Measurements from ENCODE around the gene HIGD2A. TPM values are rescaled to one million over a fixed set of nuclear protein-coding genes. Genes with fewer than 3 reads are reported as not detected.

HIGD2A gene
- polyA plus RNA-seq (ENCODE audit: insufficient read length) = 203 TPM

GRCh38 chr5:176388444-176389134 is at the start of gene HIGD2A, which contains the start of gene NOP16:
HIGD2A (plus strand) TSS chr5:176388751; CDS start chr5:176388820, 69 bp downstream.
NOP16 (minus strand) TSS chr5:176388598; CDS start chr5:176388539, 59 bp downstream.
- DNase-seq = peak; percentile 98

DNA sequence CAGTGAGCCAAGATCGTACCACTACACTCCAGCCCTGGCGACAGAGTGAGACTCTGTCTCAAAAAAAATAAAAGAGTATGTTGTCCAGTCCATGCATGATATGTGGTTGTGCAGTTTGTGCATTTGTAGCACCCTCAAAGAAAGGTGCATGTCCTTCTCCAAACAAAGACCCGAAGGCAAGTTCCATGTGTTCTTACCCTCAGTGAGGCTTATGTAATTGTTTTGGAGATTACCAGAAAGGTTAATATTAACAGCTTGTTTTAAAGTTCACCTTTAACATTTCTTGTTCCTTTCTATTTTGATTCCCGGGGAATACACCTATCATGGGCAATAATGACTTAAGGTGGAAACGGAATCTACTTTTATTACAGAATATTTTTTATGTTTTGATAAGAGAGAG is 49.2 kb upstream of the HIGD2A start:
- DNase-seq = no peak

DNA sequence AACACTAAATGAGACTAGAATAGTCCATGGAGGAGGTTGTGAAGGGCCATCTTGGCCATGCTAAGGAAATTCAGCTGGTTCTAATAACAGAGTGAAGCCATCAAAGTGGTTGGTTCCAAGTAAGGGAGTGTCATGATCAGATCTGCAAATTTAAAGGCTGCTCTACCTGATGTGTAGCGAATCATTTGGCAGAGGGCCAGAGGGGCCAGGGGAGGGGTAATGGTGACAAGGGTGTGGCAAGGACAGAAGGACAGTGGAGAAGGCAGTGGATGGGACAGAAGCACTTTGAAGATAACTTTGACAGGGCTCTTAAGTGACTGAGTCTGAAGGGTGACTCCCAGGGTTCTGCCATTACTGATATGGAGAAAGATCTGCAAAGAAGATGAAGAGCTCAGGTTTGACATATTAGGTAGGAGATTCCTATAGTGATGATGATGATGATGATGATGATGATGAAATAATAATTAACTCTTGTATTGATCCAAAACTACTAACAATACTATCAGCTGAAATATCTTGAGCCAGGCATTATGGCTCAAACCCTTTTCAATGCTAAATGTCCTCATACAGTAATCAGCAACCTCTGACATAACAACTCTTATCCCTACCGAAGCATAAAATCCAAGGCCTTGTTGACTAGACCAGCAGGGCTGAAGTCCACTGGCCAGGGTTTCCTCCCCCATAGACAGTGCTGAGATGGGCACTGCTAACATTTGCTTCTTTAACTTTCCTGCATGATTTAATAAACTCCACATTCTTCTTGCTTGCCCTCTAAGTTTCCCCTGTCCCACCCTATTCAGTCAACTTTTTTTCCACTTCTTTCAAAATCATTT is 47.0 kb upstream of the HIGD2A start:
- DNase-seq = no peak

GRCh38 chr5:176342158-176342483 is 46.4 kb upstream of the HIGD2A start:
- no peak for DNase-seq

- DNase-seq = no peak
Measured at GRCh38 chr5:176342766-176343458, 45.6 kb upstream of the HIGD2A start.

DNA sequence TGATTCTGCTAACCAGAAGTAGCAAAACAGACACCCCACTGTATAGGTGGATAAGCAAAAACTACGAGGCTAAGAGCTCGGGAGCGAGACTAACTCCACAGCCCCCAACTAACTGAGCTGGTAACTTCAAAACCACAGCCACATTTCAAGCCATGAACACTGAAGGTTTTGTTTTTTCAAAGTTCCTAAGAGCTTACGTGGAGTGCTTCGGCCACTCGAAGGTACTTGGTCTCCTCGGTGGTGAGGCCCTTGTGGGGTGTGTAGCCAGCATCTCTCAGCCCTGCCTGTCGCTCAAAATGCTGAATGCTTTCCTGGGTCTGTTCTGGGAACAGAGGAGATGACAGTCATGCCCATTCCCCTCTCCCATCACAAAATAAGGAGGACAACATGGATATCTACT is 38.1 kb upstream of the HIGD2A start:
- no peak for DNase-seq

- DNase-seq = no peak
Measured at GRCh38 chr5:176352116-176352878, 36.3 kb upstream of the HIGD2A start.

- peak; percentile 17 for DNase-seq
Measured at GRCh38 chr5:176353533-176353932, 35.0 kb upstream of the HIGD2A start.

DNA sequence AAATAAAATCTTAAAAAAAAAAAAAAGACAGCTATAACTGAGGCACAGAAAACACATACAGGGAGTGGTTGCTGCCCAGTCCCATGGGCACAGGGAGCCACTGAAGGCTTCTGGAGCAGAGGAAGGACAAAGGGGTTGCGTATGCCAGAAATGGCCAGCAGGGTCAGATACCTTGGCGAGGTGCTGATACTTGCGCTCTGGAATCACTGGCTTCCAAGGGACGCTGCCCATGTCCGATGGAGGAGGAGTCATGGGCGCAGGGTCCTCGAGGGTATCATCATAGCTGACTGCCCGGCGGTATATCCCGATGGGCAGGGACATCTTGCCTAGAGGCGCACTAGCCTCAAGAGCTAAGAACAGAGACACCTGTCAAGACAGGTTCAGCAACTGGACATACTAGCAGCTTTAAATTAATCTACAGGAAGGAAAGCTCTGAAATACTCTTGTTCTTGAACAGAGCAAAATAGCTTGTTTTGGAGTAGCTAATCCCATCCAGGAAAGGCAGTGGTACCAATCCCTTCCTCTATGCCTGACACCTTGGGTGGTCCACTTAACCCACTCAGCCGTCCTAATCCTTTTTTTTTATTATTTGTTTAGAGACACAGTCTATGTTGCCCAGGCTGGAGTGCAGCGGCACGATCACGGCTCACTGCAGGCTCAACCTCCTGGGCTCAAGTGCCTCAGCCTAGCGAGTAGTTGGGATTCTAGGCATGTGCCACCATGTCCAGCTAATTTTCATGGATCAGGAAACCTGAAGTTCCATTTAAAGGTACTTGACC is 33.0 kb upstream of the HIGD2A start:
- DNase-seq = no peak

- no peak for DNase-seq
Measured at GRCh38 chr5:176356179-176356566, 32.4 kb upstream of the HIGD2A start.

DNA sequence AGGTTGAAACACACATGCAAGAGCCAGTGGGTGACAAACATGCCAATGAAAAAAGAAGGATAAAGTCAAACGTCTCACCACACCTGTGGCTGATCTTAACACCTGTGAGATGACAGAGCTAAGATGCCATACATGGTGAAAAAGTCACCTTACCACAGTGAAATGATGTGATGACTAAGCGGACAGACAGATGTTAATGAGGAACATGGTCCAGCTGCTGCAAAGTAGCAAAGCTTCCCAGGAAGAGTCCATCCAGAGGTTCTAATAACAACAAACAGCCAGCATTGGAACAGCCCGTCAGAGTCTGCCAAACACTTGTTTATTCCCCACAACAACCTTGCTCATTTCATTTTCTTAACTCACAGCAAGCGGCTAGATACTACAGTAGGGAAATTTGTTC is 28.9 kb upstream of the HIGD2A start:
- DNase-seq = no peak

DNA sequence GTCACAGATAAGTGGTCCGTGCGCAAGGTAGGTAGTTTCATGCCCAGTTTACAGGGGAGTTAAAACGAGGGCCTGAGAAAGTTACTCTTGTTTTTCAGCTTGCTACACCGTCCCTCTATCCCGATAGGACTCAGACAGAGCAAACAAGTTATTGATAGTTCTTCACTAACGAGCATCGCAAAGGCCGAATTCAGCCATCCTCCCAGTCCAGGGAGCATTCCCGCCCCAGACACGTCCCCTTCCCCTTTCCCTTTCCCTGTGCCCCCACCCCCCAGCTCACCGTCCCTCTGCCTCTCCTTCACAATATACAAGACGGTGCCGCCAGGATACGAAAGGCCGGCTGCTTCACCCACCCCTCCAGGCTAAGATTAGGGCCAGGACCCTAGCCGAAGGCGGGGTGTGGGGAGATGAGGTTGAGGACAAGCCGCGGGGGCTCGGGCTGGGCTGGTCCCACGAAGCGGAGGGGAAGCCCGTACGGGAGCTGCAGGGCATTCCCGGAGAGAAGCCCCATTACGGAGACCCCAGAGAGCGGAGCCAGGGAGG is 27.6 kb upstream of the HIGD2A start:
- DNase-seq = peak; percentile 23

- DNase-seq = peak; percentile 93
Measured at GRCh38 chr5:176361437-176362232, 26.9 kb upstream of the HIGD2A start, which contains the start of gene KIAA1191. KIAA1191 (minus strand) TSS chr5:176361764; CDS start chr5:176359508, 2,256 bp downstream.

GRCh38 chr5:176362233-176362490 is 26.4 kb upstream of the HIGD2A start:
- no peak for DNase-seq

GRCh38 chr5:176364765-176365350 is 23.7 kb upstream of the HIGD2A start:
- DNase-seq = no peak

GRCh38 chr5:176365351-176366231 is 23.0 kb upstream of the HIGD2A start, which contains the start of gene ARL10:
ARL10 (plus strand) TSS chr5:176365487; CDS start chr5:176365564, 77 bp downstream.
- DNase-seq = peak; percentile 56

DNA sequence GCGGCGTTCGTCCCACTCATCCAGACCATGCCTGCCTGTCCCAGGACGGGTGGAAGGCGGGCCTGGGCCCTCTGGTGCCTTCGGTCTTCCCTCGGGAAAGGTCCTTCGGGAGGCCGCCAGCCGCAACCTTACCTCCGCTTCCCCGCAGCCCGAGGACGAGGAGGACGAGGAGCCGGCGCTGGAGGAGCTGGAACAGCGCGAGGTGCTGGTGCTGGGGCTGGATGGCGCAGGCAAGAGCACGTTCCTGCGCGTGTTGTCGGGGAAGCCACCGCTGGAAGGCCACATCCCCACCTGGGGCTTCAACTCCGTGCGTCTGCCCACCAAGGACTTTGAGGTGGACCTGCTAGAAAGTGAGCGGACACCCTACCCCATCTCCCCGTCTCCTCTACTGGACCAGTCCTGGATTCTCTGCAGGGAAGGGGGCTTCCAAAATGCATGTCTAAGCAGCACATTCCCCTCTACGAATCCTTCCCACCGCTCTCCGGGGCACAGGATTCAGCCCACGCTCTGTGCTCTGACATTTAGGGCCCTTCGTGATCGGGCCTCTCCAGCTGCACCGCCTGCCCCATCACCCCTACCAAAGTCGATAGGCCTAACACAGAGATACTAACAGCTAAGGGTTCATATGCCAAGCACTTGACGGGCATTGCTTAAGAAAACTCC is 22.2 kb upstream of the HIGD2A start:
- DNase-seq = no peak

- DNase-seq = no peak
Measured at GRCh38 chr5:176368726-176369125, 19.8 kb upstream of the HIGD2A start.
